Stimulated activated CD8-positive, alpha-beta memory T cell treated with anti-CD3 and anti-CD28 coated beads, Interleukin-15, amount 100 ng/mL, for 1 hour (primary cell): ENCODE results near the gene EPHA3.

Experiments
- DNase-seq: peaks from one replicate; pipeline ENCODE4 v3.0.0-alpha.2; 2020; ENCODE audit warnings: low read depth

EPHA3 gene

GRCh38 chr3:89107461-89108290 is at the start of gene EPHA3:
EPHA3 (plus strand) TSS chr3:89107621; CDS start chr3:89107749, 128 bp downstream.
- DNase-seq: peak; percentile 0

- DNase-seq: no peak
Observed at GRCh38 chr3:89058371-89058770, 49.0 kb upstream of the EPHA3 start.

- DNase-seq: no peak
Observed at GRCh38 chr3:89059211-89059925, 48.1 kb upstream of the EPHA3 start.

GRCh38 chr3:89061259-89061658 is 46.2 kb upstream of the EPHA3 start:
- no peak for DNase-seq

- DNase-seq: no peak
Observed at GRCh38 chr3:89067736-89068135, 39.7 kb upstream of the EPHA3 start.

GRCh38 chr3:89072642-89073041 is 34.8 kb upstream of the EPHA3 start:
- no peak for DNase-seq

GRCh38 chr3:89079944-89080343 is 27.5 kb upstream of the EPHA3 start:
- DNase-seq: no peak

GRCh38 chr3:89087851-89088250 is 19.6 kb upstream of the EPHA3 start:
- no peak for DNase-seq

GRCh38 chr3:89098173-89098572 is 9.2 kb upstream of the EPHA3 start:
- DNase-seq: no peak

GRCh38 chr3:89098964-89099585 is 8.3 kb upstream of the EPHA3 start:
- no peak for DNase-seq

GRCh38 chr3:89101251-89101650 is 6.2 kb upstream of the EPHA3 start:
- no peak for DNase-seq

GRCh38 chr3:89101921-89102320 is 5.5 kb upstream of the EPHA3 start:
- no peak for DNase-seq

GRCh38 chr3:89104499-89104898 is 2.9 kb upstream of the EPHA3 start:
- no peak for DNase-seq

GRCh38 chr3:89105503-89105902 is 1.9 kb upstream of the EPHA3 start:
- no peak for DNase-seq

GRCh38 chr3:89108291-89108550 is 800 bp downstream of the EPHA3 start:
- DNase-seq: no peak

GRCh38 chr3:89113344-89113743 is 5.9 kb downstream of the EPHA3 start:
- no peak for DNase-seq

- no peak for DNase-seq
Observed at GRCh38 chr3:89113893-89114840, 6.7 kb downstream of the EPHA3 start.

GRCh38 chr3:89114841-89115223 is 7.4 kb downstream of the EPHA3 start:
- DNase-seq: no peak

GRCh38 chr3:89116476-89116875 is 9.1 kb downstream of the EPHA3 start:
- DNase-seq: no peak

GRCh38 chr3:89138048-89138447 is 30.6 kb downstream of the EPHA3 start:
- no peak for DNase-seq

GRCh38 chr3:89139870-89140269 is 32.4 kb downstream of the EPHA3 start:
- no peak for DNase-seq

- DNase-seq: no peak
Observed at GRCh38 chr3:89144080-89144479, 36.7 kb downstream of the EPHA3 start.
